Esophagus mucosa (tissue), 1 donor: Measurements from ENCODE around the gene KIRREL3. TPM values are rescaled to one million over a fixed set of nuclear protein-coding genes. Genes with fewer than 3 reads are reported as not detected.

Source experiments
- ATAC-seq: fragments of 200-7000 bp; cut with Tn5 transposase; one replicate; pipeline ENCODE4 v1.9.1; 2020
- total RNA-seq: library from RNA; stranded (reverse); gene quantifications from one replicate; pipeline ENCODE4 v1.2.4, GENCODE V29; 2023
- donor health status: DM: yes; HTN: yes; CAD: no.

KIRREL3 gene
- total RNA-seq, 1 donor from 2014 or later = 0.36 TPM

GRCh38 chr11:126522606-126523005 lies 478.0 kb downstream of the KIRREL3 start:
- ATAC-seq = no peak

DNA sequence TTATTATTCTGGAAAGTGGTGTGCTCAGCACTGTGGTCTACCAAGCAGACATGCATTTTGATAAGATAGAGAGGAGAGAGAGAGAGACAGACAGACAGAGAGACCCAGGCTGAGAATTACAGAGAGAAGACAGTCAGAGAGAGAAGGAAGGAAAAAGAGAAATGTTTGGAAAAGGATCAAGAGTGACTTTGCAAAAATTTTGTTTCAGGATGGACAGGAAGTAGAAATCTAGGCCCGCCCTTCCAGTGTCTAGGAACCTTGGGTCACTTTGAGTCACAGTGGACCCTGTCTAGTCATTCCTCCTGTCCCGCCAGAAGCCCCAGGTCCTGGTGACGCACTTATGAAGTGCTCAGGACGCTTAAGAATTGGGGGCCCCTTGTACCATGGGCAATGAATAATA lies 478.4 kb downstream of the KIRREL3 start:
- no peak for ATAC-seq

- no peak for ATAC-seq
Measured at GRCh38 chr11:126521196-126521595, 479.4 kb downstream of the KIRREL3 start.

DNA sequence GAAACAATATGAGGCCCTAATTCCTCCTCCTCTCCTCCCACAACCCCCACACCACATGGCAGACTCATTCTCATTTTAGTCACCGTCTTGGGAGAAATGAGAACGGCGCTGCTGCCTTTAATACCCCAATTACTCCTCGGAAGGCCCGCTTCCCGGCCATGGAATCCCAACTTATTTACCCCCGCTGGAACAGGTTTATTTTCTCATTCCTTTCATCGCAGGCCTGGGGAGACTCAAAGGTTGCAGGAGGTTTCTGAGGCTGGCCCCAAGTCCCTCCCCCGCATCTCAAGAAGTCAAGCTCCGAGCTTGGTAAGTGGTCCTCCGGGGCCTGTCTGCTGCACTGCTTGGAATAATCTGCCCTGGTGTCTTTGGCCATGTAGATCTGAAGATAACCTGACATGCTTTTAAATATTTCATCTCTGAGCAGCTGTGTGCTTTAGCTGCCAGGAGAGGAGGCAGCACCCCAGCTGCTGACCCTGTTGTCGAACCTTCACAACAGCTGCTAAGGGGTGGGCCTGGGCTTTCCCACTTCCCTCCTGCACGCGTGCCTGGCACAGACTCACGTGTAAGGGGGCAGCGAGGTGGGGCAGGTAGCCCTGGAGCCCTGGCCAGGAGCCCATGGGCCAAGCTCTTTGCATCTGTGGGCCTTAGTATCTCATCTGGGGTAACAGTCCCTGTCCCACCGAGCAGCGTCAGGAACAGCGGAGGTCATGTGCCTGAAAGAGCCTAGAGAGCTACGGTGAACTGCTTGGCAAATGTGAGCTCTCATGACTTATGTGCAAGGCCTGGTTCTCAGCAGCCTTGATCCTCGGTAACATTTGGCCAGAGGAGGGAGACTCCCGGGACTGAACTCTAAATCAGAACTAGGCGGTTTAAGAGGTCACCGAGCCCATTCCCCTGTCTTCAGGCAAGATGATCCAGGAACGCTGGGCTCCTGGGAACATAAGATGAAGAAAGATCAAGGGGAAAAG lies 480.5 kb downstream of the KIRREL3 start:
- no peak for ATAC-seq

DNA sequence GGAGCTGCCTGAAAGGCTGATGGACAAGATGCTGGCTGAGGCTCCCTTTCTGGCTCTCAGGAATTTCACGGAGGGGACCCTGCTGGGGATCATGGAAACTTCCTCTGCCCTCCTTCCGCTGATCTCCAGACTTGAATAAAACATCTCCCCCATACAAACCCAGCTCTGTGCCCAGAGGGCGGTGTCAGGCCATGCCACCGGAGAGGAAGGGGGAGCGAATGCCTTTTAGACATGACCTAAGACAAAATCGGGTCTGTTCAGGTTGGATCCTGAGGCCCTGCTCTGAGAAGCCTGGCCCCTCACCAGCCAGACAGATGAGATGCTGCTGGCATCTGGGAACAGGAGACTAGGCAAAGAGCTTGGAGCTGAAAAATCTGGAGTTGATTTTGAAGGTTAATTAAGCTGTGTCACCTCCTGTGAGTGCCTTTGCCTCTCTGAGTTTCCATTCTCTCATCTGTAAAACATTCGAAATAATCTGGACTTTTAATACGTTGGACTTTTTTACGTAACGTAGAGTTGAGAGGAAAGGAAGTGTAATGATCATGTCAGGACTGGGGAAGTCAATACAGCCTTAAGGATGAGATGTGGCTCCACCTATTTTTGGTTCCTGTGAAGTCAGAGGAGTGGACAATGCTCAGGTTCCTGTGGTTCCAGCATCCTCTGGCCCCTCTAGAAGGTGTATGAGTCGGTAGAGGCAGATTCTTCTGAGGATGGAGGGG lies 481.4 kb downstream of the KIRREL3 start:
- ATAC-seq = no peak

GRCh38 chr11:126518071-126518971 lies 482.2 kb downstream of the KIRREL3 start:
- no peak for ATAC-seq

DNA sequence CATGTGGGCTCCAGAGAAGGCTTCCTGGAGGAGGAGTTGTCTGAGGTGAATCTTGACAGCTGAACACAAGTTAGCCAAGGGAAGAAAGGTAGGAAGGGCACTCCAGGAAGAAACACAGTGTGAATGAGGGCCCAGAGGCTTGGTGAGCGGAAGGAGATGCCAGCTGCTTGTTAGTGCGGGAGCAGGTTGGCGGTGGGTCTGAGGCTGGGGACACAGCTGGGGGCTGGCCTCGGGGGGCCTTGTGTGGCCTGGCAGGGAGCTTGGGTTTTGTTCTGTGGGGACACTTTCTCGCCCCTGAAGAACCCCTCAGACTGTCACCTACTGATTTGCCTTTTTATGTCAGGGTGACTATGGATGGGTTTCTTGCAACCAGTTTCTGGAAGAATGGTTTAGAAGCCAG lies 485.1 kb downstream of the KIRREL3 start:
- ATAC-seq = no peak

- no peak for ATAC-seq
Measured at GRCh38 chr11:126514061-126514693, 486.4 kb downstream of the KIRREL3 start.

- ATAC-seq = no peak
Measured at GRCh38 chr11:126512741-126513715, 487.5 kb downstream of the KIRREL3 start.

GRCh38 chr11:126512251-126512650 lies 488.3 kb downstream of the KIRREL3 start:
- ATAC-seq = no peak

DNA sequence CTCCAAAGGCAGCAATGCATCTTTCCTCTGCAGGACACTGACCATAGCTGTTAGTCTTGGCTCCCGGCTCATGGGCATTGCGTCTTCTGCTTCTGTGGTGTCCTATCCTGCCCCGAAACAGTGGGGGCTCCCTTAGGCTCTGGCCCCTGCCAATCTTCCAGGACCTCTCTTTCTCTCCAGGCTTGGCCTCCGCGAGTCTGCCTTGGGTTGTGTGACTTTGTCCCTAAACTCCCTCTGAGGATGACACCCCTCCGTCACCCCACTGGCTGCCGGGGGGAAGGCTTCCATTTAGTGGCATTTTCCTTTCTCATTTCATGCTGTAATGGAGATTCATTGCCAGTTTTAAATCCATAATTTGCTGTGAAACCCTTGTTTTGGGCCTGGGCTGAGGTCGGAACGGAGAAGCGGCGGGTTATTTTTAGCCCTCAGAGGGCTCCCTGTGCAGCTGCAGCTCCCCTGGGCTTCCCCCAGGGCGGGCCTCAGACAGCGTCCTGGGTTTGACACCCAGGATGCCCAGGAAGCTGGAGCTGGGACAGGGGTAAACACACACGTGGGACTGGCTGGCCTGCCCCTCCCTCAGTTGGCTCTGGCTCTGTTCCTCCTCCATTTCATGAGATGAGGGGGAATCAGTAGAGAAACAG lies 489.0 kb downstream of the KIRREL3 start:
- no peak for ATAC-seq

GRCh38 chr11:126510621-126511370 lies 489.8 kb downstream of the KIRREL3 start:
- no peak for ATAC-seq

DNA sequence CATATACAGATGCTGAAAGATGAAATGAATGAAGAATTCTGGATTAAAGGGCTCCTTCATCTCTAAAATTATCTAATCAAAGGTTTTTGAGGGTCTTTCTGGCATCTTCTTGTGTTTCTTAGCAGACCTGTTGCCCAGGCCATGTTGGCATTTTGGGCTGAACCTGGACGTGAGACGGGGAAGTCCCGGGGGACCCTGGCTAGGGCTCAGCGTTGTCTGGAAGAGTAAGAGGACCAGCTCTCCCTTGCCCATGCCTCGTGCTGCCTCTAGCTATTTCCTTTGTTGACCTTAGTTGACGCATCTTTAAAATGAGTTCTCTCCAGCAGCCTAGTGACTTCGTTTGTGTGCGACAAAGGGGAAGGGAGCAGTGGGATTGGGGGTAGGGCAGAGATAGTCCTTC lies 492.9 kb downstream of the KIRREL3 start:
- no peak for ATAC-seq

DNA sequence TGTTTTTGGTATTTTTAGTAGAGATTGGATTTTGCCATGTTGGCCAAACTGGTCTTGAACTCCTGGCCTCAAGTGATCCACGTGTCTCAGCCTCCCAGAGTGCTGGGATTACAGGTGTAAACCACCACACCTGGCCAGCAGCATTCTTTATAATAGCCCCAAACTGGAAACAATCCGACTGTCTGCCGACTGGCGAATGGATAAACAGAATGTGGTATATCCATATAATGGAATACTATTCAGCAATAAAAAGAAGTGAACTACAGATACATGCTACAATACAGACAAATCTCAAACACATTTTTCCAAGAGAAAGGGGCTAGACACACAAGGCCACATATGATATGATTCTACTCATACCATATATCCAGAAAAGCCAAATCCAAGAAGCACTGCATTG lies 493.8 kb downstream of the KIRREL3 start:
- no peak for ATAC-seq

DNA sequence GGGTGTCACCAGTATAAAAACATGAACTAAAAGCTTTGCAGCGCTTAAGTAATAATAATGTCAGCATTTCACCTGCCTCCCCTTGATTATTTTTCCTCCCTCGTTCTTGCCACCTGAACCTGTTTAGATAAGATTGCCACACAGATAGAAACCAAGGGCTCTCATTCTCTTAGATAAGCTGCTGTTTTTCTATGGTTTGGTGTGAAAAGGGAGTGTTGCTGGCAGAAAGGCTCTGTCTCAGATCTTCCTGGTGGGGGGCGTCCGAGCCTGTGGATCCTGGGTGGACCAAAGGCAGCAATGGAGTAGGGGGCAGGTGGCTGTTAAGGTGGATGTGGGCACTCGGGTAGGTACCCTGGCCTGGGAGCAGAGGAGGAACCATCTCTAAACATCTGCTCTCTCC lies 497.6 kb downstream of the KIRREL3 start:
- ATAC-seq = no peak

DNA sequence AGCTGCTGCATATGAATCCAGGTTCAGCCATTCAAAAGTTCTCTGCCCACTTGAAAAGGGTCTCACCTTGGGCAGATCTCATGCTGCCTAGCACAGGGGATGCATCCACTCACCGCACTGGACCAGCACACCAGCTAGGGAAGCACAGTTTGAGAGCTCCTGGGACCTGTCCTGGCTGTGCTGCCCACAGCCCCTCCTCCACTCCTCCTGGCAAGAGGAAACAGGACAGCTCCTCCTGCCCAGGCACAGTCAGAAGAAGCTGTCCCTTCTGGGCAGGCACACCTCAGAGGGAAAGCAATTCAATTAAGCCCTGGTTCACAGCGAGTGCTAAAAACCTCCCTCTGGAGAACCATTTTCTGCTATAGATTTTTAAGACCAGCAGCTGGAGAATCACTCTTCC lies 498.4 kb downstream of the KIRREL3 start:
- ATAC-seq = peak; percentile 65

- ATAC-seq = peak; percentile 49
Measured at GRCh38 chr11:126501641-126502040, 498.9 kb downstream of the KIRREL3 start.

- ATAC-seq = no peak
Measured at GRCh38 chr11:126500981-126501380, 499.6 kb downstream of the KIRREL3 start.

DNA sequence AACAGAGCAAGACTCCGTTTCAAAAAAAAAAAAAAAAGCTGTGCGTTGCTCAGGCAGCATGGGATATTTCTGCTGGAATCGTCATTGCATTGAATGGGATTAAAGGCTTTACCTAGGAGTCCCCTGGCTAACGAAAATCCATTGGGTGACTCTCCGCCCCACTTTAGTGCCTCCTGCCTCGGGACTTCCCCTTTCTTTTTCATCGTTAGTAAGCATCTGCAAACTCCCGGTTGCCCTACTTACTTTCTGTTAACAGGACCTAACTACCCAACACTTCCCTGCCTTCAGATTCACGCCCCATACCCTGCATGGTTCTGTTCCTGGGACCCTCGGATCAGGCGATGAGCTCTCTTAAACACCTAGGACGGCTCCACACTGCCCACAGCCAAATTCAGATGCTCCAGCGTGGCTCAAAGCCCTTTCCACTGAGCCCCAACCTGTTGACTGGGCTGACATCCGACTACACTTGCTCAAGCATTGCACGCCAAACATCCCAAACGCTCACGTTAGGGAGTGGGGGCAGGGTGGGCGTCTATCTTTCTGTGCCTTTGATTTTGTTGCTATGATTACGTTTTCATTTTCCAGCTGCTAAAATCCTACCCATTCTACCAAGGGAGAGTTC lies 501.3 kb downstream of the KIRREL3 start:
- ATAC-seq = no peak
